ENCODE measurements around the gene IL13RA1.
"Not testable (repeated sequence)": the region's sequence is repeated elsewhere in the genome, so short reads cannot be mapped to it uniquely, and the experiment has no call there.

IL13RA1 gene

GRCh38 chrX:118795528-118796280 lies 68.3 kb downstream of the IL13RA1 start:
- no peak for DNase-seq

- DNase-seq = no peak
Measured at GRCh38 chrX:118802857-118803256, 75.5 kb downstream of the IL13RA1 start.

- DNase-seq = peak; percentile 25
Measured at GRCh38 chrX:118807151-118808017, 80.0 kb downstream of the IL13RA1 start.

GRCh38 chrX:118817257-118817656 lies 89.9 kb downstream of the IL13RA1 start:
- DNase-seq = not testable (repeated sequence)

GRCh38 chrX:118823263-118824172 lies 96.1 kb downstream of the IL13RA1 start, which contains the start of gene ZCCHC12:
Gene ZCCHC12, plus strand, starts transcription at chrX:118823824. Its CDS starts 1,421 bp downstream, at chrX:118825245.
- peak; percentile 50 for DNase-seq

DNA sequence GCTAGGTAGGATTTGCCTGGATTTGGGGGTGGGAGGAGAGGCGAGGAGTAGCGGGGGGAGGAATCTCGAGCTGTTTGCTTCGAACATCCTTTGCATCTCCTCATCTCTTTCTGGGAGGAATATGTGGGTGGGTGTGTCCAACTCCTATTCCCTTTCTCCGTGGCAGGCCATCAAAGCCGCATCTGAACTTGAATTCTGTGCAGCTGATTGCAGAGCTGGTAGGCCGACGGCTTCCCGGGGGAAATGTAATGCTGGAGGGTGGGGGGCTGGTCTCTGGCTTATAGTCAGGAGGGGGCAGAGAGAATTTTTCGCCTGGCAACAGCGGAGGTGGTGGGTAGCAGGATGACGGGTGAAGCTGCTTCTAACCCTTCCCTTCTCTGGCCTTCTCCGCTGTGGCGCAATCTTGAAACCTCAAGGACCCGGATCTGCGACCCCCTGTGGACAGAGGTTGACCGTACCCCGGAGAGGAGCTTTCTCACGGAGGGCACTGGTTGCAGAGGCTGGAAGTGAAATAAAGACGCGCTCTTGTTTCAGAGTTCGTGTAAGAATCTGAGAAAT lies 96.8 kb downstream of the IL13RA1 start:
- DNase-seq = no peak

- DNase-seq = no peak
Measured at GRCh38 chrX:118825227-118825626, 97.8 kb downstream of the IL13RA1 start.

- DNase-seq = peak; percentile 65
Measured at GRCh38 chrX:118839334-118839958, 112.0 kb downstream of the IL13RA1 start.
